Skin epidermis (tissue), 12 donors: Measurements from ENCODE around the gene PET117.
"Not testable (repeated sequence)": the region's sequence is repeated elsewhere in the genome, so short reads cannot be mapped to it uniquely, and the experiment has no call there.

Experiments
- H3K27ac ChIP-seq, 21 experiments: fragments of 200-600 bp; sonication (generic) in 11 of 21; one replicate each; pipeline ENCODE4 v1.5.0; 2020; ENCODE audit warnings: mild to moderate bottlenecking in 3 of 21, inconsistent platforms in 2 of 21, moderate library complexity in 2 of 21
- H3K4me3 ChIP-seq, 7 experiments: fragments of 200-600 bp; sonication (generic) in 2 of 7; one replicate each; pipeline ENCODE4 v1.5.0; 2020; ENCODE audit warnings: inconsistent platforms in 2 of 7, mild to moderate bottlenecking in 2 of 7, moderate library complexity in 1 of 7

PET117 gene

GRCh38 chr20:18144541-18145099 lies 7.0 kb downstream of the PET117 start:
- H3K4me3 ChIP-seq: no peak overlapping the region
- H3K27ac ChIP-seq: no peak overlapping the region

DNA sequence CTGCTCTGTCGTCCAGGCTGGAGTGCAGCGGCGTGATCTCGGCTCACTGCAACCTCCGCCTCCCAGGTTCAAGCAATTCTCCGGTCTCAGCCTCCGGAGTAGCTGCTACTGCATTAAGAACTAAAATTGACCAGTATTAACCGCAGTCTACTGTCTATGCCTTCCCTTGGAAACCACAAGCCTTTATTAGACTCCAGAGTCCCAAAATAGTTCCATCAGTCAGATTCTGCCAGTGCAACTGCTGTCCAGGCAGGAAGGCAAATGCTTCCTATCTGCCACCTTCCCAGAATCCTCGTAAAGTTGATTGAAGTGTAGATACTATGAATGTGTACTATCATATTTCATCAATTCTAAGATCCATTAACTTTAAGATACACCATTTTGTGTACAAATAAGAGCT lies 16.7 kb downstream of the PET117 start:
- H3K4me3 ChIP-seq: no peak overlapping the region
- H3K27ac ChIP-seq: no peak overlapping the region

DNA sequence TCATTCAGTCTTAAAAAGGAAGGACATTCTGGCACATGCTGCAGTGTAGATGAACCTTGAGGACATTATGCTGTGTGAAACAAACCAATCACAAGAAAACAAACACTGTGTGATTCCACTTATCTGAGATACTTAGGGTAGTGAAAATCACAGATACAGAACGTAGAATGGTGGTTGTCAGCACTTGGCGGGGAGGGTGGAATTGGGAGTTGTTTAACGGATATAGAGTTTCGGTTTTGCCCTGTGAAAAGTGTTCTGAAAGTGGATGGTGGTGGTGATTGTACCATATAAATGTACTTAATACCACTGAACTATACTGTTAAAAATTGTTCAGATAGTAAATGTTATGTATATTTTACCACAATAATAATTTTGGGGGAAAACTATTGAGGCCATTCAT lies 18.4 kb downstream of the PET117 start:
- Histone ChIP-seq H3K27ac (no peak overlapping the region), H3K4me3 (no peak overlapping the region)

GRCh38 chr20:18164356-18164755 lies 26.7 kb downstream of the PET117 start:
- Histone ChIP-seq H3K4me3 (no peak overlapping the region), H3K27ac (no peak overlapping the region)

DNA sequence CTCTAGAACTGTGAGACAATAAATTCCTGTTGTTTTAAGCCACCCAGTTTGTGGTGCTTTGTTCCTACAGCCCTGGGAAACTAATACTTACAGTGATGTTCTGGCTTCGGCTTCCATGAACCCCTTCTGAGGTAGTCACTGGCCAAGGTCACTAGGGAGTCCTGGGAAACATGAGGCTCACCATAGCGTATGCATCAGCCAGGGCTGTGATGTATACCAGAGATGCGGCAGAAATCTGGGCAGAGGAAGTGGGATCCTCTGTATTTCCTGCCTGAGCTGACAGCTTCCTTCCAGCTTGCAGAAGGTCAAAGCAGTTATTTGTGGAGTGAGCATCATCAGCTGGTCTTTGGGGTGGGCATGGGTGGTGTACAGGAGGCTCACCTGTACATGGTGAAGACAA lies 27.9 kb downstream of the PET117 start:
- H3K27ac ChIP-seq: no peak overlapping the region
- H3K4me3 ChIP-seq: no peak overlapping the region

DNA sequence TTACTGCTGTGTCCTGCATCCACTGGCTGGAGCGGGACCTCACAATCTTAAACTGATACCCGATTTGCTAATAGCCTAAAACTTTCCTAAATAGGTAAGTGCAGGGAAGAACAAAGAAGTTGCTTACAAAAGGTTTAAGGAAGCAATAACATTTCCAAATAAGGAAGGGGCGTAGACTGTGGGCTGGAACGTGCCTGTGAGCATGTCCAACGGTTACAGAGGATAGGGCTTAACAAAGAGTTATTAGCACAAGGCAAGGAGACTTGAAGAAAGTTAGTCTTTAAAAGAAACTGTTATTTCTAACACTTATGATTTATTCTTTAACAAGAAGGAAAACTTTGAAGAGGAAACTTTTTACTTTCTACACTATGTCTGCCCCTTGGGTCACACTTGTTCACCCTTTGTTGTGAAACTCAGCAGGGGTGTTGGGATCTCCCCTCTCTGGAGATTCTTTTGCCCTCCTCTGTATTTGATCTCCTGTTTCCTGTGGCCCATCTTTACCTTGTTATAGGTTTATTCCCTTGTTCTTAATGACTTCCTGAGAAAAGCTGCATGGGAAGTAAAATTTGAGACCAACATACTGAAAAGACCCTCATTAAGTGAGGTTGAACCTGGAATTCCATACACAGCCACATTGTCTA lies 28.7 kb downstream of the PET117 start:
- peak overlapping the region in 1 of 21 experiments; percentile 29 for H3K27ac ChIP-seq

DNA sequence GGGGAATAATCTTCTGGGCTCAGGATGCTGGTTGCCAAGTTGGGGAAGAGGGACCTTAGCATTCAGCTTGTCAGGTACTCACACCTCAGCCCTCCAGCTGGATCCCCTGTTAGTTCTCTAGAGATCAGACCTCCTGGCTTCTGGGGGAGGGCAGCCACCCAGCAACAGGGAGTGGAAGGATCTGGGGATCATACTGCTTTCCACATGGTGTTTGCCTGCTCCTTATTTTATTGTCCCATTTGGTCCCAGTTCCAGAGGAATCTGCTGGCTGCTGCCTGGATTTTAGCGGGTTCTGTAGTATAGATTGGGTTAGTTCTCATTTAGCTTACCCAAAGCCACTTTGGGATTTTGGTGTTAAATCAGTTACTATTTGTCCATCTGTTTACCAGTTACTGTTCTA lies 29.3 kb downstream of the PET117 start:
- no peak overlapping the region for H3K4me3 ChIP-seq
- H3K27ac ChIP-seq: peak overlapping the region in 1 of 21 experiments; percentile 29

More for the DNA sequence above, 28.7 kb downstream of the PET117 start:
- no peak overlapping the region for H3K4me3 ChIP-seq

GRCh38 chr20:18172379-18172778 lies 34.7 kb downstream of the PET117 start:
- Histone ChIP-seq H3K4me3 (no peak overlapping the region), H3K27ac (no peak overlapping the region)

GRCh38 chr20:18174906-18175683 lies 37.4 kb downstream of the PET117 start:
- Histone ChIP-seq H3K4me3 (no peak overlapping the region), H3K27ac (no peak overlapping the region)

DNA sequence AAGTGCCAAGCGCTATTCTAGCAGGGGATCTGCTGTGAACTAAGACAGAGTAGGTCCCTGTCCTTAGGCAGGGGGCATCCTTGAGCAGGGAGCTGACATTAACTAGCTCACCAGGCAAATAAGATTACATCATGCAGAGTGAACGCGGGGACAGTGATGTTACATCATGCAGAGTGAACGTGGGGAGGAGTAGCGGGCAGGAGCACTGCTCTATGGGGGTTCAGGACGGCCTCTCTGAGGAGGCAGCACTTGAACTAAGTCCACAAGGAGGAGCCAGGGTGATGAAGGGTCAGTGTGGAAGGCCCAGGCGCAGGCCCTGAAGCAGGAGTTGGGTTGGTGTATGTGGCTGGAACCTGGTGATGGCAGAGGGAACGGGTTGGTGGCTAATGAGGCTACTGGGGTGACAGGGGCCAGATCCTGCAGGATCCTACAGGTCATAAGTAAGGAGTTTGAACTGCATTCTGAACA lies 38.7 kb downstream of the PET117 start:
- Histone ChIP-seq H3K4me3 (no peak overlapping the region), H3K27ac (no peak overlapping the region)

- H3K27ac ChIP-seq, H3K4me3 ChIP-seq: not testable (repeated sequence)
These were observed 42.7 kb downstream of the PET117 start for GRCh38 chr20:18180366-18180765.

- H3K27ac ChIP-seq: no peak overlapping the region
- no peak overlapping the region for H3K4me3 ChIP-seq
These were observed 43.2 kb downstream of the PET117 start for GRCh38 chr20:18180815-18181214.

GRCh38 chr20:18187020-18187419 lies 49.4 kb downstream of the PET117 start:
- H3K27ac ChIP-seq: peak overlapping the region in 5 of 21 experiments; percentile 2 to 70 (median 54)
- no peak overlapping the region for H3K4me3 ChIP-seq

- H3K27ac ChIP-seq: peak overlapping the region in 4 of 21 experiments; percentile 1 to 16 (median 8)
- H3K4me3 ChIP-seq: no peak overlapping the region
These were observed 50.8 kb downstream of the PET117 start for GRCh38 chr20:18188434-18188833.

GRCh38 chr20:18190338-18191233 lies 52.9 kb downstream of the PET117 start:
- Histone ChIP-seq H3K4me3 (no peak overlapping the region), H3K27ac (peak overlapping the region in 1 of 21 experiments; percentile 44)

DNA sequence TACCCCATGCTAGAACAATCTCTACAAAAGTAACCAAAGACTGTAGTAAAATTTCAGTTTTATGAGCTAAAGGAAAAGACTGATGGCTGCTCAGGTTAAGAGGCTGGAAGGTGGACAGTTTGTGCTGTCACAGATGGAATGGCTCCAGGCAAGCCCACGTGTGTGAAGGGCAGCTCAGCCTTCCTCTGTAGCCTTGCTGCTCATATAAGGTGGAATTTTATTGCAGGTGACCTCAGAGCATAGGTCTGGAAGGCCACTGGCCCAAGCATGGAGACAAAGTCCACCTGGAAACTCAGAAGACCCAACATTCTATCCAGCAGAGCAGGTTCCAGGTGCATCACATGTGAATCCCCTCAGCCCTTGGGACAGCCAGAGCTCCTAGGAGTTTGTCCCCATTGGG lies 53.6 kb downstream of the PET117 start:
- Histone ChIP-seq H3K4me3 (no peak overlapping the region), H3K27ac (no peak overlapping the region)
